ACC112 (cell line): Measurements from ENCODE around the gene TMEM229B.

Experiments used
- H2AFZ ChIP-seq: fragments of 200-600 bp; sonication (generic); one replicate; pipeline ENCODE4 v1.6.0; 2017; ENCODE audit warnings: antibody characterized with exemption, low read length; ENCODE audit not compliant: unreplicated experiment
- H3K27ac ChIP-seq: fragments of 200-600 bp; sonication (generic); 2 replicates; pipeline ENCODE4 v1.5.1; 2014; ENCODE audit warnings: low read depth, mild to moderate bottlenecking, antibody characterized with exemption, low read length, moderate library complexity
- H3K27me3 ChIP-seq: fragments of 200-600 bp; sonication (generic); 2 replicates; pipeline ENCODE4 v1.6.1; 2014; ENCODE audit warnings: mild to moderate bottlenecking, antibody characterized with exemption, low read length, moderate library complexity, mixed read lengths; ENCODE audit not compliant: insufficient read depth
- H3K36me3 ChIP-seq: fragments of 200-600 bp; sonication (generic); 2 replicates; pipeline ENCODE4 v1.6.1; 2016; ENCODE audit warnings: mild to moderate bottlenecking, antibody characterized with exemption, low read length, moderate library complexity, mixed read lengths; ENCODE audit not compliant: insufficient read depth
- H3K4me1 ChIP-seq: fragments of 200-600 bp; sonication (generic); one replicate; pipeline ENCODE4 v1.6.1; 2016; ENCODE audit warnings: low read length, mixed read lengths; ENCODE audit not compliant: insufficient read depth, unreplicated experiment, control insufficient read depth
- H3K4me3 ChIP-seq: fragments of 200-600 bp; sonication (generic); 2 replicates; pipeline ENCODE4 v1.5.1; 2014; ENCODE audit warnings: mild to moderate bottlenecking, low read depth, low read length
- H3K79me2 ChIP-seq: fragments of 200-600 bp; sonication (generic); one replicate; pipeline ENCODE4 v1.6.0; 2016; ENCODE audit warnings: low read length; ENCODE audit not compliant: control insufficient read depth, unreplicated experiment, insufficient read depth

TMEM229B gene

DNA sequence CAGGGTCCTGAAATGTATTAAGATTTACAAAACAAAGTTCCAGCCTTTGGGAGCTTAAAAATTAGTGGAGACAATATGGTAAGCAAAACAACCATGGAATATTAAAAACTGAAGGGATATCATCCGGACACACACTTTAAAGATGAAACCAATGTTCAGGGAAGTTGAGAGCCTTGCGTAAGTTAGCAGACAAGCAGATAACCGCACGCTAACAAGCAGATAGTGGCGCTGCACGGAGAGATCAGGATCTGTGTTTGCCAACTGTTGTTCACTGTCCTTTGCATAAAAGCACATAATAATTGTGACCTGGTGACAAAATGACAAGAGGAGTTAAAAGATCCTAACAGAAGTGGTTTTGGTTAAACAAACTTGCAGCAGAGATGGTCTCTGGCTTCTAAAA, 14.3 kb upstream of the TMEM229B start:
- Histone ChIP-seq H2AFZ (no peak overlapping the region), H3K27me3 (no peaks in the 10 kb centered on the region), H3K4me1 (no peaks in the 10 kb centered on the region), H3K36me3 (no peaks in the 10 kb centered on the region), H3K79me2 (no peaks in the 10 kb centered on the region), H3K4me3 (no peak overlapping the region), H3K27ac (no peak overlapping the region)

GRCh38 chr14:67501670-67502069, 13.1 kb upstream of the TMEM229B start:
- Histone ChIP-seq H3K27me3 (no peaks in the 10 kb centered on the region), H3K27ac (no peak overlapping the region), H3K36me3 (no peaks in the 10 kb centered on the region), H2AFZ (no peak overlapping the region), H3K79me2 (no peaks in the 10 kb centered on the region), H3K4me3 (no peak overlapping the region), H3K4me1 (no peaks in the 10 kb centered on the region)

- H3K27ac ChIP-seq: no peak overlapping the region
- H2AFZ ChIP-seq: no peak overlapping the region
- no peaks in the 10 kb centered on the region for H3K79me2 ChIP-seq
- no peaks in the 10 kb centered on the region for H3K36me3 ChIP-seq
- no peaks in the 10 kb centered on the region for H3K27me3 ChIP-seq
- H3K4me3 ChIP-seq: no peak overlapping the region
- no peaks in the 10 kb centered on the region for H3K4me1 ChIP-seq
Observed at GRCh38 chr14:67500981-67501380, 12.5 kb upstream of the TMEM229B start.

DNA sequence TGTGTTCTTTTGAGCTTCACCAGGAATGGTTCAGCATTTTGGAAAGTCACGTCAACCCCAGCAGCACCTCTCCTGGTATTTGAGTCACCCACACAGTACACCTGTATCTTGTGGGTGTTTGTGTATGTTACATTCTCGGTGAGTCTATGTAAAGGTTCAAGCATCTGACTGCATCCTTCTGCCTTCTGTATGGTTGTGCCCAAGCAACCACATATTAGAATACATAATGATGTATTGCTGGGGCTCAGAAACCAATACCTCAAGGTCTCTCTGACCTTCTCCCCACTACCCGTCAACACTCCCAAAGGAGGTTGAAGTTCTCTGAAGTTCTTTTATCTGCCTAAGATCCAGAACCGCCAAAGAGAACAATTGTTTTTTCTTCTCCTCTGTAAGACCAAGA, 9.2 kb upstream of the TMEM229B start:
- Histone ChIP-seq H3K4me3 (no peak overlapping the region), H2AFZ (no peak overlapping the region), H3K27ac (no peak overlapping the region), H3K4me1 (no peaks in the 10 kb centered on the region), H3K36me3 (no peaks in the 10 kb centered on the region; the same call in 1 of the 2 replicates), H3K27me3 (no peaks in the 10 kb centered on the region), H3K79me2 (no peaks in the 10 kb centered on the region)

DNA sequence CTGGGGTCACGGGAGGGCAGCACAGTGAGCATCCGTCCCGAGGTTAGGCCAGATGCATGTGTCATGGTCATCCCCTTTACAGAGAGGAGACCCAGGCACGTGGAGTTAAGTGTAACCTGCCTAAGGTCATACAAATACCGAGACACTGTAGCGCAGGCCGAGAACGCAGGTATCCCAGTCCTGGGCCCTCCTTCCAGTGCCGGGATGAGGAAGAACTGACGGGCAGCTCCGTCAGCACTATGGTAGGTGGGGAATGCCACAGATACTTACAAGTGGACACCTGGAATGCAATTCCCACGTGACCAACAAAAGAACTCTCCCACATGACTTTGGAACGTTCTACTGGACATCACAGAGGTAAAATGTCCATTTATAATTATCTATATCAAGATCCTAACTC, 8.7 kb upstream of the TMEM229B start:
- Histone ChIP-seq H3K79me2 (no peaks in the 10 kb centered on the region), H3K4me3 (no peak overlapping the region), H3K36me3 (no peaks in the 10 kb centered on the region; the same call in 1 of the 2 replicates)

DNA sequence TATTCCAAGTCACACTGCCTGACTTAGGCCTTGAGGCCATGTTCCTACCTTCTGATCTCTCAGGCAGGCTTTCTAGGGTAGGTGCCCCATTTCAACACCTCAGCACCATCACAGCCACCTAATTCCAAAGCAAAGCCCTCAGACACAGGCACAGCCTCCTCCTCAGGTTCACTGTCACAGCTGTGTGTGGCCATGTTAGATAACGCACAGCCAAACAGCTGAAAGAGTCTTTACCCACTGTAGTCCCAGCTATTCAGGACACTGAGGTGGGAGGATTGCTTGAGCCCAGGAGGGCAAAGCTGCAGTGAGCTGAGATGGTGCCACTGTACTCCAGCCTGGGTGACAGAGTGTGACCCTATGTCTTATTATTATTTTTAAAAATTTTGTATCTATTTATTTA, 7.3 kb upstream of the TMEM229B start:
- Histone ChIP-seq H3K4me3 (no peak overlapping the region), H3K79me2 (no peaks in the 10 kb centered on the region), H3K4me1 (no peaks in the 10 kb centered on the region), H3K27me3 (0 out of 2 replicates have a peak, but pooled peaks cover 9% of the 10 kb centered on the region), H3K36me3 (no peaks in the 10 kb centered on the region; the same call in 1 of the 2 replicates), H2AFZ (no peak overlapping the region), H3K27ac (no peak overlapping the region)

More for the DNA sequence above, 8.7 kb upstream of the TMEM229B start:
- H2AFZ ChIP-seq: no peak overlapping the region
- H3K4me1 ChIP-seq: no peaks in the 10 kb centered on the region
- no peaks in the 10 kb centered on the region for H3K27me3 ChIP-seq
- no peak overlapping the region for H3K27ac ChIP-seq

DNA sequence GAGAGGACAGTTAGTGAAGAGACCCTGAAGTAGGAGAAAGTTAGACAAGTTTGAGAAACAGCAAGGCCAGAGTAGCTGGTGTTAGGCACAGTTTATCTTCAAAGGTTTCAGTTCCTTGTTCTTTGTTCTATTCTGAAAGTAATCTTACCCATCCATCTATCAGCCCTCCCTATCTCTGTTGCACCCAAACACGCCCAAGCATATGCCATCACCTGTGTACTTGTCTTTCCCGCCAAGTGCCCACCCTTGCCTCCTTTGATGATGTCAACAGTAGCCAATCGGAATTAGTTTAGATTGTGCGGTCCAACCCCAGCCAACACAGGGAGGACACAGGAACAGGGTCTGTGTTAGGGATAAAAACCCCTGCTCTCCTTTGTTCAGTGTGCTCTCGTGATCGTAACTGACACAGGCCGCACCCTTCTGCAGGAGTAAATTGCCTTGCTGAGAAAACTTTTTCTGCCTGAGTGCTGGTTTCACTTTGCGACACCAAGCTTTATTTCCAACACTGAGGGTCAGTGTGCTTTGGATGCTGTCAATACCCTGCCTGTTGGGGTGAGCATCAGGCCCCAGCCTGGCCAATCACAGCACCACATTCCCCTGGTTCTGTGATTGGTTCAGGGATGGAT, 4.7 kb upstream of the TMEM229B start:
- Histone ChIP-seq H3K36me3 (no peaks in the 10 kb centered on the region; the same call in 1 of the 2 replicates), H3K27me3 (0 out of 2 replicates have a peak, but pooled peaks cover 9% of the 10 kb centered on the region), H3K79me2 (no peaks in the 10 kb centered on the region), H3K4me1 (peaks cover 8% of the 10 kb centered on the region), H3K4me3 (no peak overlapping the region), H3K27ac (no peak overlapping the region), H2AFZ (no peak overlapping the region)

- H3K27me3 ChIP-seq: 0 out of 2 replicates have a peak, but pooled peaks cover 9% of the 10 kb centered on the region
- no peak overlapping the region for H3K4me3 ChIP-seq
- no peak overlapping the region for H2AFZ ChIP-seq
- H3K27ac ChIP-seq: no peak overlapping the region
- no peaks in the 10 kb centered on the region for H3K79me2 ChIP-seq
- peaks cover 9% of the 10 kb centered on the region for H3K4me1 ChIP-seq
- no peaks in the 10 kb centered on the region; the same call in 1 of the 2 replicates for H3K36me3 ChIP-seq
Observed at GRCh38 chr14:67492538-67492937, 4.0 kb upstream of the TMEM229B start.

- no peak overlapping the region for H3K27ac ChIP-seq
- no peaks in the 10 kb centered on the region for H3K79me2 ChIP-seq
- H3K4me1 ChIP-seq: peaks cover 9% of the 10 kb centered on the region
- no peak overlapping the region for H3K4me3 ChIP-seq
- H2AFZ ChIP-seq: no peak overlapping the region
- H3K36me3 ChIP-seq: no peaks in the 10 kb centered on the region; the same call in 1 of the 2 replicates
- H3K27me3 ChIP-seq: 0 out of 2 replicates have a peak, but pooled peaks cover 9% of the 10 kb centered on the region
Observed at GRCh38 chr14:67491741-67492507, 3.4 kb upstream of the TMEM229B start.

DNA sequence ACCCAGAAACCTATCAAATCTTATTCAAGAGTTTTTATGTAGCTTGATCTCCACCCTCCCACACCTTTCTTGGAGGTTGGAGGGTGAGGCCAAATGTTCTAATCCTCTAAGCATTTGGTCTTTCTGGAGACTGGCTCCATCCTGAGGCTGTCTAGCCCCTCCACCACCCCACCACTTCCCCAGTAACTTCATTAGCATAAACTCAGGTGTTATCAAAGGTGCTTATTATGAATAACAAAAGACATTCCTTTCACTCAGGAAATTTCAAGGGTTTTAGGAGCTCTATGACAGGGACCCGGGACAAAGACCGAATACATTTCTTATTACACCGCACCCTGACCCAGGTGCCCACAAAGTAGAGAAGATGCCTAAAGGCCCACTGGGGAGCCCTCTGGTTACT, 2.8 kb upstream of the TMEM229B start:
- H3K27me3 ChIP-seq: 0 out of 2 replicates have a peak, but pooled peaks cover 9% of the 10 kb centered on the region
- no peaks in the 10 kb centered on the region for H3K79me2 ChIP-seq
- H3K4me1 ChIP-seq: peaks cover 9% of the 10 kb centered on the region
- H3K27ac ChIP-seq: no peak overlapping the region
- no peak overlapping the region for H3K4me3 ChIP-seq
- H3K36me3 ChIP-seq: no peaks in the 10 kb centered on the region; the same call in 1 of the 2 replicates
- H2AFZ ChIP-seq: no peak overlapping the region
